HL-60/S4 (cell line): Measurements from ENCODE around the gene SLC46A3.
"Not testable (repeated sequence)": the region's sequence is repeated elsewhere in the genome, so short reads cannot be mapped to it uniquely, and the experiment has no call there.

Source experiments
- in situ Hi-C: fragments of 300-500 bp; cut with MboI; formaldehyde crosslinking; loops from 2 replicates; pipeline ENCODE4 v1.14.3; 2022; ENCODE audit warnings: low sequenced_read_pairs

Gene SLC46A3

GRCh38 chr13:28718543-28719226 is at the start of gene SLC46A3:
Gene SLC46A3 (minus strand): TSS chr13:28718970. CDS start chr13:28717998, 972 bp downstream.
- in situ Hi-C loops: no loop called here

GRCh38 chr13:28763887-28764286 is 45.1 kb upstream of the SLC46A3 start:
- in situ Hi-C loops: no loop called here

GRCh38 chr13:28761586-28761985 is 42.8 kb upstream of the SLC46A3 start:
- in situ Hi-C loops: no loop called here

- in situ Hi-C loops: no loop called here
These were observed 36.7 kb upstream of the SLC46A3 start for GRCh38 chr13:28755546-28755870.

GRCh38 chr13:28754698-28755545 is 36.2 kb upstream of the SLC46A3 start:
- in situ Hi-C loops: no loop called here

GRCh38 chr13:28753946-28754345 is 35.2 kb upstream of the SLC46A3 start:
- in situ Hi-C loops: no loop called here

- in situ Hi-C loops: no loop called here
These were observed 34.6 kb upstream of the SLC46A3 start for GRCh38 chr13:28753208-28753892.

GRCh38 chr13:28751175-28751960 is 32.6 kb upstream of the SLC46A3 start:
- in situ Hi-C loops: no loop called here

GRCh38 chr13:28750187-28751045 is 31.6 kb upstream of the SLC46A3 start:
- in situ Hi-C loops: no loop called here

GRCh38 chr13:28747851-28748250 is 29.1 kb upstream of the SLC46A3 start:
- in situ Hi-C loops: no loop called here

GRCh38 chr13:28746287-28746612 is 27.5 kb upstream of the SLC46A3 start:
- in situ Hi-C loops: no loop called here

GRCh38 chr13:28744656-28745055 is 25.9 kb upstream of the SLC46A3 start:
- in situ Hi-C loops: no loop called here

GRCh38 chr13:28744091-28744536 is 25.3 kb upstream of the SLC46A3 start:
- in situ Hi-C loops: no loop called here

- in situ Hi-C loops: no loop called here
These were observed 24.8 kb upstream of the SLC46A3 start for GRCh38 chr13:28743499-28744083.

- in situ Hi-C loops: no loop called here
These were observed 24.2 kb upstream of the SLC46A3 start for GRCh38 chr13:28743020-28743419.

- in situ Hi-C loops: not testable (repeated sequence)
These were observed 23.7 kb upstream of the SLC46A3 start for GRCh38 chr13:28742445-28742844.

GRCh38 chr13:28741084-28741491 is 22.3 kb upstream of the SLC46A3 start:
- in situ Hi-C loops: no loop called here

- in situ Hi-C loops: no loop called here
These were observed 20.6 kb upstream of the SLC46A3 start for GRCh38 chr13:28739376-28739775.

- in situ Hi-C loops: no loop called here
These were observed 16.8 kb upstream of the SLC46A3 start for GRCh38 chr13:28735481-28736029.
